Uterus (tissue), 4 donors: ENCODE results near the gene ZC3H12D. TPM values are rescaled to one million over a fixed set of nuclear protein-coding genes. Genes with fewer than 3 reads are reported as not detected.

Experiments used
- DNase-seq, 2 donors: peaks; one replicate each; pipeline ENCODE4 v3.0.0-alpha.2; 2019 to 2020
- H3K27ac ChIP-seq, 2 donors: fragments of 200-600 bp; sonication (generic); 1 replicate in 1 of 2; 2 replicates in 1 of 2; pipeline ENCODE4 v1.5.1; 2016 to 2018
- H3K27me3 ChIP-seq, 2 donors: fragments of 200-600 bp; sonication (generic); one replicate each; pipeline ENCODE4 v1.5.1; 2018 to 2019; ENCODE audit warnings: control low read depth in 1 of 2
- H3K36me3 ChIP-seq, 2 donors: fragments of 200-600 bp; sonication (generic); one replicate each; pipeline ENCODE4 v1.5.1; 2019; ENCODE audit warnings: control low read depth in 1 of 2
- H3K4me1 ChIP-seq, 2 donors: fragments of 200-600 bp; sonication (generic); one replicate each; pipeline ENCODE4 v1.5.1; 2018 to 2019; ENCODE audit warnings: control low read depth in 1 of 2
- H3K4me3 ChIP-seq, 2 donors: fragments of 200-600 bp; sonication (generic); 1 replicate in 1 of 2; 2 replicates in 1 of 2; pipeline ENCODE4 v1.5.1; 2018 to 2019; ENCODE audit warnings: mild to moderate bottlenecking in 1 of 2
- H3K9me3 ChIP-seq, 2 donors: fragments of 200-600 bp; sonication (generic); one replicate each; pipeline ENCODE4 v1.5.1; 2019; ENCODE audit warnings: control low read depth in 1 of 2
- POLR2A ChIP-seq, 2 donors: fragments of 450-650 bp; IDR thresholded peaks; one replicate each; pipeline ENCODE4 v1.6.1; 2016; ENCODE audit warnings: antibody characterized with exemption in 2 of 2, mild to moderate bottlenecking in 1 of 2, moderate library complexity in 1 of 2
- intact Hi-C: fragments of 100-400 bp; cut with DNase I; formaldehyde crosslinking; loops from one replicate; pipeline ENCODE4 v1.15.1; 2023; ENCODE audit warnings: low total_unique reads
- total RNA-seq, 4 donors: library from RNA; depleted of rRNA in 3 of 4; stranded (reverse); fragments of >200 nt in 3 of 4; gene quantifications; one replicate each; pipeline versions ENCODE4 v1.1.0 to v1.2.4, GENCODE V29; 2014 to 2023
- TF ChIP-seq, protein P1 (sequence below), 4 experiments: fragments of 200-600 bp in 2 of 4; fragments of 450-650 bp in 2 of 4; sonication (generic) in 2 of 4; IDR thresholded peaks; one replicate each; pipeline ENCODE4 v1.5.1; 2016 to 2019; ENCODE audit warnings: antibody characterized with exemption in 4 of 4, mild to moderate bottlenecking in 2 of 4, moderate library complexity in 1 of 4
- donor health status: DM: yes; HTN: yes; CAD: no.

The ZC3H12D gene
- total RNA-seq, 4 donors from 2014 or later: 0.26 to 1.7 (median 0.40) TPM; not detected in 1

DNA sequence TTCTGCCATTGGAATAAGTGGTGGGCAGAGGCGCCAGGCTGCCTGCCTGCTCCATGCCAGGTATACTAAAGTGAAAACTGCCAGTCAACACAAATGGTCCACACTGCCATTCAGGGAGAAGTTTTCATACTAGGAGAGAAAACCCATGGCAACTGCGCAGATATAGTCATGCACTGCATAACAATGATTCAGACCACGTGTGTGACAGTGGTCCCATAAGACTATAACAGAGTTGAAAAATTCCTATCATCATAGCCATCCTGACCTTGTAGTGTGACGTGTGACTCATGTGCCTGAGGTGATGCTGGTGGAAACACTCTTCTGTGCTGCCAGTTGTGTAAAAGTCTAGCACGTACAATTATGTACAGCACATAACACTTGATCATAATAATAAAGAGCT is 25.1 kb downstream of the ZC3H12D start:
- TF ChIP-seq, protein P1, sequence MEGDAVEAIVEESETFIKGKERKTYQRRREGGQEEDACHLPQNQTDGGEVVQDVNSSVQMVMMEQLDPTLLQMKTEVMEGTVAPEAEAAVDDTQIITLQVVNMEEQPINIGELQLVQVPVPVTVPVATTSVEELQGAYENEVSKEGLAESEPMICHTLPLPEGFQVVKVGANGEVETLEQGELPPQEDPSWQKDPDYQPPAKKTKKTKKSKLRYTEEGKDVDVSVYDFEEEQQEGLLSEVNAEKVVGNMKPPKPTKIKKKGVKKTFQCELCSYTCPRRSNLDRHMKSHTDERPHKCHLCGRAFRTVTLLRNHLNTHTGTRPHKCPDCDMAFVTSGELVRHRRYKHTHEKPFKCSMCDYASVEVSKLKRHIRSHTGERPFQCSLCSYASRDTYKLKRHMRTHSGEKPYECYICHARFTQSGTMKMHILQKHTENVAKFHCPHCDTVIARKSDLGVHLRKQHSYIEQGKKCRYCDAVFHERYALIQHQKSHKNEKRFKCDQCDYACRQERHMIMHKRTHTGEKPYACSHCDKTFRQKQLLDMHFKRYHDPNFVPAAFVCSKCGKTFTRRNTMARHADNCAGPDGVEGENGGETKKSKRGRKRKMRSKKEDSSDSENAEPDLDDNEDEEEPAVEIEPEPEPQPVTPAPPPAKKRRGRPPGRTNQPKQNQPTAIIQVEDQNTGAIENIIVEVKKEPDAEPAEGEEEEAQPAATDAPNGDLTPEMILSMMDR (IDR thresholded peaks at IDR 0.05): no peak
- TF ChIP-seq POLR2A (IDR thresholded peaks at IDR 0.05): no peak
- Histone ChIP-seq H3K9me3 (no peaks in the 10 kb centered on the region), H3K4me3 (no peak overlapping the region), H3K27me3 (no peaks in the 10 kb centered on the region), H3K36me3 (no peaks in the 10 kb centered on the region), H3K27ac (no peak overlapping the region), H3K4me1 (peaks cover 0 to 1% of the 10 kb centered on the region in 2 donors)
- intact Hi-C loops: no loop called here
- DNase-seq: no peak

DNA sequence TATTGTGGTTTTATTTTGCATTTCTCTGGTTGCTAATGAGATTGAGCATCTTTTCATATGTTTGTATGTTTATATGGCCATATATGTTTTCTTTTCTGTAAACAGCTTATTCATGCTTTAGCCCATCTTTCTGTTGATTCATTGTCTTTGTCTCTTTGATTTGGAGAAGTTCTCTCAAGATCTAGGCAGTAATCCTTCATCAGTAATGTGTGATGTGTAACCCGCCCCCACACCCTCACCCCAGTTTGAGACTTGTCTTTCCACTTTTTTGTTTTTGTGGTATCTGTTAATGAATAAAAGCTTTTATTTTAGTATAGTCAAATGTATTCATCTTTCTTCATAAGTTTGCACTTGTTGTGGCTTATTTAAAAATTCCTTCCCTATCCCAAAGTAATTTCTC is 26.0 kb downstream of the ZC3H12D start:
- TF ChIP-seq, protein P1 (IDR thresholded peaks at IDR 0.05): no peak
- TF ChIP-seq POLR2A (IDR thresholded peaks at IDR 0.05): no peak
- no peaks in the 10 kb centered on the region for H3K36me3 ChIP-seq
- no peaks in the 10 kb centered on the region for H3K27me3 ChIP-seq
- H3K9me3 ChIP-seq: no peaks in the 10 kb centered on the region
- H3K4me1 ChIP-seq: peaks cover 0 to 11% of the 10 kb centered on the region in 2 donors
- no peak overlapping the region for H3K27ac ChIP-seq
- DNase-seq: no peak
- intact Hi-C loops: no loop called here
- H3K4me3 ChIP-seq: no peak overlapping the region

DNA sequence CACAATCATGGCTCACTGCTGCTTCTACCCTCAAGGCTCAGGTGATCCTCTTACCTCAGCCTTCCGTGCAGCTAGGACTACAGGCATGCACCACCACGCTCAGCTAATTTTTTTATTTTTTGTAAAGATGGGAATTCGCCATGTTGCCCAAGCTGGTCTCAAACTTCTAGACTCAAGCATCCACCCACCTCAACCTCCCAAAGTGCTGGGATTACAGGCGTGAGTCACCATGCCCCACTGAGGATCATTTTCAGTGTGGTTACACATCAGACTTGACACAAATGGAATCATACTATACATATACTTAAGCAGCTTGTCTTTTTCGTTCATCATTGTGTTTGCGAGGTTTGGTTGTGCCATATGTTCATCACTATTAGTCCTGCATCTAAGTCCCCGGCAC is 26.6 kb downstream of the ZC3H12D start:
- no peak for DNase-seq
- no peaks in the 10 kb centered on the region for H3K9me3 ChIP-seq
- H3K36me3 ChIP-seq: no peaks in the 10 kb centered on the region
- no peak overlapping the region for H3K27ac ChIP-seq
- no peak overlapping the region for H3K4me3 ChIP-seq
- intact Hi-C loops: no loop called here
- no peaks in the 10 kb centered on the region for H3K27me3 ChIP-seq
- peaks cover 0 to 14% of the 10 kb centered on the region in 2 donors for H3K4me1 ChIP-seq
- TF ChIP-seq, protein P1 (IDR thresholded peaks at IDR 0.05): no peak
- TF ChIP-seq POLR2A (IDR thresholded peaks at IDR 0.05): no peak

DNA sequence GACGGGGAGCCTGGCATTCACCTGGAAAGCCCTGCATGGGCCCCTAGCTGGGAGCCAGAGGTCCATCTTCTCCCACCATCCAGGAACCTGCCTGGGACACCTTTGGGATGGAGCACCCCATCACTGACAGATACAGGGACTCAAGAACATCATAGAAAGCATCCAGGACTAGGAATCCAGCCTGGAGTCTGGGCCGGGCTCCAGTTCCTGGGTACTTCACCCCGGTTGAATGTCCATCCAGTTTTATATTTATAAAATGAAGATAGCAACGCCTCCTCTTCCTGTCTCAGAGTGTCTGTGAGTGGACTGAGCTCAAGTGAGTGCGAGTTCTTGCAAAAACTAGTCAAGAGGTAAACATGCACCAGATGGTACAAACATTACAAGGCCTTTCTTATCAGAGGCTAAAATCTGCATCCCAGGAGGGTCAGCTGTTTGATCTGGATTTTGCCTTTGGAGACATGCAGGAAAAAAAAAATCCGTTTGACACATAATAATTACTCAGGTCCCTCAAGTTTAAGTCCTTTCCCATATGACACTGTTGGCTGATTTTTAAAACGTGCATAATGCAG is 27.4 kb downstream of the ZC3H12D start:
- H3K4me3 ChIP-seq: no peak overlapping the region
- peaks cover 0 to 14% of the 10 kb centered on the region in 2 donors for H3K4me1 ChIP-seq
- intact Hi-C loops: no loop called here
- no peaks in the 10 kb centered on the region for H3K27me3 ChIP-seq
- no peak for DNase-seq
- H3K36me3 ChIP-seq: no peaks in the 10 kb centered on the region
- TF ChIP-seq, protein P1 (IDR thresholded peaks at IDR 0.05): no peak
- no peak for TF ChIP-seq POLR2A (IDR thresholded peaks at IDR 0.05)
- no peaks in the 10 kb centered on the region for H3K9me3 ChIP-seq
- no peak overlapping the region for H3K27ac ChIP-seq

DNA sequence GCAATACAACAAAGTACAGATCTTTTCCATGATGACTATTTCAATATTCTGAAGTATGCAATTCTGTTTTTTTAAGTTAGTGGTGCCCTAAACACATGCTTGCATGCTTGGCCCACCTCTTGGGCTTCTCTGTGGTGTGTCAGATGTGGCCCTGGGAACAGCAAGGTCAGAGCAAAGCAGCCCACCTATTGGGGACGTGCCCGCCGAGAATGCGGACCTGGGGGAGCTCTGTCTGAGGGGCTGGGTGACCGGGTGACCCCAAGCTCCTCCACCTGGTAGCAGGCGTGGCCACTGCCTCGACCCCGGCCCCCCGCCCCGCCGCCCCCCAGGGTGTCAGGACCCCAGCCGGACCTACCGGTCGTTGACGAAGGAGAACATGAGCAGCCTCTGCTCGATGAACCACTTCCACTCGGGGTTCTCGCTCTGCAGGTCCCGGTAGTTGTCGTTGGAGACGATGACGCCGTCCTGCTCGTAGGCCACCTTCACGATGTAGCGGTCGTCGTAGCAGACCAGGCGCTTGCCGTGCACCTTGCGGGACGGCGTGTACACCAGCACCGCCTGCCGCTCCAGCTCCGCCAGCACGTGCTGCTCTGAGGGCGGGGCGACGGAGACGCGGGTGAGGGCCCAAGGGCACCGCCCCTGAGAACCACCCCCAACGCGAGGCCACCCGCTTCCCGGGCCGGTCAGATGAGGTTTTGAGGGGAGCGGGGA is 28.3 kb downstream of the ZC3H12D start:
- Histone ChIP-seq H3K27ac (no peak overlapping the region), H3K27me3 (no peaks in the 10 kb centered on the region), H3K36me3 (no peaks in the 10 kb centered on the region), H3K4me3 (no peak overlapping the region), H3K4me1 (peaks cover 0 to 14% of the 10 kb centered on the region in 2 donors), H3K9me3 (no peaks in the 10 kb centered on the region)
- TF ChIP-seq POLR2A (IDR thresholded peaks at IDR 0.05): no peak
- TF ChIP-seq, protein P1 (IDR thresholded peaks at IDR 0.05): no peak
- no peak for DNase-seq
- intact Hi-C loops: no loop called here
